Medulla oblongata (tissue), 1 donor: Measurements from ENCODE around the gene RPL7A.
"Not testable (repeated sequence)": the region's sequence is repeated elsewhere in the genome, so short reads cannot be mapped to it uniquely, and the experiment has no call there.

Experiments used
- DNase-seq: peaks from one replicate; pipeline ENCODE4 v3.0.0-alpha.2; 2015; ENCODE audit errors: extremely low spot score

RPL7A gene

GRCh38 chr9:133327834-133328484, 20.1 kb upstream of the RPL7A start:
- DNase-seq, result no peak

- DNase-seq, result not testable (repeated sequence)
Observed at GRCh38 chr9:133329306-133330156, 18.5 kb upstream of the RPL7A start.

DNA sequence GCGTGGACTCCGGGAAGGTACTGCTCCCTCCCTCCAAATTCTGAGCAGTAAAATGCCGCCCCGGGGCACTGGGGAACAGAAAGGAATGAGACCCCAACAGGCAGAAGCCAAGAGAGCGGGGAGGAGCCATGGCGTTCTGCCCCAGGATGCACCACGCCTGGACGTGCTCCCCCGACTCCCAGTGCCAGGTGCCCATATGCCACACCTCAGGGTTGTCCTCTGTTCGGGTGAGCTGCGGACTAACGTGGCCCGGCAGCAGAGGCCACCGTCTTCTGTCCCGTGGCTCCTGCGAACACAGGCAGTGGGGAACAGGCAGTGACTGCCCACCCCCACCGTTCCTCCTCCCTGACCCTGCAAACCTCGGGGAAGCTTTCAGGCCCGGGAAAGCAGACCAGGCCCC, 16.8 kb upstream of the RPL7A start:
- DNase-seq, result no peak

- no peak for DNase-seq
Observed at GRCh38 chr9:133331641-133332380, 16.2 kb upstream of the RPL7A start.

DNA sequence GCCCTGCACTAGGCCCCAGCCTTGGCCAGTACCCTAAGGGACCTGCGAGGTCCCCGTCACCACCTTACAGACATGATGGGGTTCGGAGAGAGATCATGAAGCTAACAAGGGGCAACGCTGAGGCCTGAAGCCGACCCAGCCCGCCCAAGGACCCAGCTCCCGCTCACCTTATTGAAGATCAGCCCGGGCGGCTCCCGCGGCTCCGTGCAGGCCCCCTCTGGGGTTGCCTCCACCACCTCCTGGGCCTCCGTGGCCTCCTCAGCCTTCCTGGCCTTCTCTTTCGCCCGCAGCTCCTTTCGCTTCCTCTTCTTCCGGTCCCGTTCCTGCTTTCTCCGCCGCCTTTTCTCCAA, 15.7 kb upstream of the RPL7A start:
- no peak for DNase-seq

GRCh38 chr9:133333011-133333410, 15.0 kb upstream of the RPL7A start:
- no peak for DNase-seq

GRCh38 chr9:133333566-133333965, 14.5 kb upstream of the RPL7A start:
- DNase-seq, result no peak

GRCh38 chr9:133334161-133334560, 13.9 kb upstream of the RPL7A start:
- no peak for DNase-seq

DNA sequence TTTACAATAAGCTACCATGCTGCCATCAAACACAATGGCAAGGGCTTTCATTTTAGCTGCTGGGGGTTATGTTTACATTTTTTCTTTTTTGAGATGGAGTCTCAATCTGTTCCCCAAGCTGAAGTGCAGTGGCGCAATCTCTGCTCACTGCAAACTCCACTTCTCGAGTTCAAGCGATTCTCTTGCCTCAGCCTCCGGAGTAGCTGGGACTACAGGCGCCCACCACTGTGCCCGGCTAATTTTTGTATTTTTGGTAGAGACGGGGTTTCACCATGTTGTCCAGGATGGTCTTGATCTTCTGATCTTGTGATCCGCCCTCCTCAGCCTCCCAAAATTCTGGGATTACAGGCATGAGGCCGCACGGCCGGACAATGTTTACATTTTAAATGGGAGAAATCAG, 13.1 kb upstream of the RPL7A start:
- not testable (repeated sequence) for DNase-seq

DNA sequence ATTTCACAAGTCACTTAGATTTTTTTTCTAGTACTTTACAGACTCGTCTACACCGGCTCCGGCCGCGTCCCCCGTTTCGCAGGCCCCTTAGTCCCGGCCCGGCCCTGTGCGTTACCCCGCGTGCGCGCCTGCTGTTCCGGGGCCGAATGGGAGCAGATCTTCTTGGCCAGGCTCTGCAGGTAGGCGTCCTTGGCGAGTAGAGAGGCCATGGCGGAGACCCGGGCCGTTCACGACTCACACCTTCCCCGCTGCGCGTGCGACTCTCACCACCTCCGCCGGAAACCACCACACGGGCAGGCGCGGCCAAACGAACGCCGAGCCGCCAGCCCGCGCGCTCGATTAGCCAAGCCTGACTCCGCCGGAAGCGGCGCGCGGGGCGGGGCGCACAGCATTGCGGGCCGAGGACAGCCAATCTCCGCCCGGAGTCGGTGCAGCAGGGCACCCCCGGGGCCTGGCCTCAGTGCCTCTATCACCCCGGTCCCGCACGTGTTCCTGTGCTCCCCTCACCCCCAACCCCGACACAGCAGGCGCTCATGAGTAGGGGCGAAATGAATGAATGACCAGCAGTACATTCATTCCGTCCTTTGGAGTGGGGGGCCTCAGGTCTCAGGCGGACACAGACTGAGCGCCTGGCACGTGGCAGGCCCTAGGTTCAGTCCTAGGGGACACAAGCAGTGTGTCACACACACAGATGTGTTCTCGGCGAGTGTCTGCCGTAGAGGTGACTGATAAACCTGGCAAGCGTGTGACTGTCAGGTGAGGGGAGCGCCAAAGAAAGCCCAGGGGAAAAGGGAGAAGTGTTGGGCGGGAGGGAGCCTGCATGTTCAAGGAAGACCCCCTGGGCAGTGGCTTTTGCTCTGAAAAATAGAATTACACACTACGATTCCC, 11.8 kb upstream of the RPL7A start, which contains the start of gene SURF6:
TSS of gene SURF6 (minus strand) at position 265 of the 888 bp plus-strand sequence. CDS start at position 209, 56 bp downstream.
- peak; percentile 89 for DNase-seq

GRCh38 chr9:133339641-133340040, 8.4 kb upstream of the RPL7A start:
- DNase-seq, result no peak

- no peak for DNase-seq
Observed at GRCh38 chr9:133340256-133340655, 7.8 kb upstream of the RPL7A start.

DNA sequence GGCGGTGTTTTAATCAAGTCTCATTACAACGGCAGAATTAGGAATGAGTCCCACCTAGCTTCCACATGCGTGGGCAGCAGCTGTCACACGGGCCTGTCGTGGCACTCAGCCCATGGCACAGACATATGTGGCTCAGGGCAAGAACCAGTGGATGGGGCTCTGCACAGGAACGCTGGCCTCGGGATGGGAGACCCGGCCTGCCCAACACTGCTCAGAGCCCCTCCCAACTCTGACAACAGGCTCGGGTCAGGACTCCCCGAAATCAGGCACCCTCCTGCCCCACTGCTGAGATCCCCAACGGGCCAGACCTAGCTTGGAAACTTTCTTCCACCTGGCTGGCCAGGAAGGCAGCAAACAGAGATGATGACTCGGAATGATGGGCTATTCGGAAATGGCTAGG, 7.1 kb upstream of the RPL7A start:
- DNase-seq, result no peak

GRCh38 chr9:133341369-133342068, 6.5 kb upstream of the RPL7A start:
- peak; percentile 47 for DNase-seq

DNA sequence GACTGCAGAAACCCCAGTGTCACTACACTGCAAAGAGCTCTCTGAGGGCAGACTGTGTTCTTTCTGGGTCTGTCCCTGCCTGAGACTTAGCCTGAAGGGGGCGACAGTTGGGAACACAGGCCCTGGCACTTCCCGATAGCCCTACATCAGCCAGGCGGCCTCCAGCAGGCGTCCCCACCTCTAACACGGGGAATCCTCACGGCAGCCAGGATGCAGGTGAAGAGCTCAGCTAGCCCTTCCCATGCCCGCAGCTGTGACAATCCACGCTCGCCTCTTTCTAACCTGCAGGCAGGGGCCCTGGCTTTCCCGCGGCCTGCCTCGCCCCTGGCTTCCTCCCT, 6.0 kb upstream of the RPL7A start:
- no peak for DNase-seq

DNA sequence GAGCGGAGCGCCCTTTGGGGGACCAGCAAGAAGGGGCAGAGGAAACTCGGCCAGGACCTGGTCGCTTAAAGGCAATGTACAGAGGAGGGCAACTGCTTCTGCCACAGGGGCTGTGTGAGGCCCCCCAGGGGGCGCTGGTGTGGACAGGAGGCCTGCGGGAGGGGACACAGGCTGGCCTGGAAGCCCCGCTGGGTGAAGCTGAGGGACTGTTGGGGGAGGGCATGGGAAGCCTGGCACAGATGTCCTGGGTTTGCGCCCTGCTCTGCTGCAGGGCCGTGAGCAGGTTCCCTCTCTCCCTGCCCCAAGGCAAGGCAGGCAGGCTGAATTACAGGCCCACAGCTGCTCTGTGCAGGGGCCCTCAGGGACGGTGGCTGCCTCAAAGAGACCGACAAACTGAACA, 5.4 kb upstream of the RPL7A start:
- DNase-seq, result no peak

DNA sequence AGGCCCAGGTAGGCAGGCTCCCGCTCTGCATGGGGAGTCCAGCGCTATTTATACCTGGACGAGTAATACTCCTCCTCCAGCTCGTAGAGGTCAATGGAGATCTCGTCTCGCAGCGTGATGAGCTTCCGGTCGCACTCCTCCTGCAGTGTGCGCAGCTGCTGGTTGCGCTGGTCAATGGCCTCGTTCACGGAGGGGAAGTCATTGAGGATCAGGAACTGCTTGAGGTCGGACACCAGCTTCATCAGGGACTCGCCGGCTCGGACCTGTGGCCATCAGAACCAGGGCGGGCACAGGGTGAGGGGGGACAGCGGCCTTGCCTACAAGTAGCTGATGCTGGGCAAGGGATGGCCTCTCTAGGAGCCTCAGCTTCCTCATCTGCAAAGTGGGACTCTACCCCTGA, 3.9 kb upstream of the RPL7A start:
- no peak for DNase-seq

- DNase-seq, result no peak
Observed at GRCh38 chr9:133344979-133345378, 3.0 kb upstream of the RPL7A start.

- no peak for DNase-seq
Observed at GRCh38 chr9:133345596-133345995, 2.4 kb upstream of the RPL7A start.

- no peak for DNase-seq
Observed at GRCh38 chr9:133346021-133346785, 1.8 kb upstream of the RPL7A start.
